ENCODE data around the gene LAIR2. TPM values are rescaled to one million over a fixed set of nuclear protein-coding genes. Genes with fewer than 3 reads are reported as not detected.

The LAIR2 gene
- total and polyA plus RNA-seq, 10 of the 15 experiments (the other 5 are each of a cell fraction or from before 2014, with no cell fraction given): not detected

- TF ChIP-seq ZNF384 (IDR thresholded peaks at IDR 0.05; ENCODE audit: borderline replicate concordance, low read depth, low read length): no peak
These were observed 46.2 kb downstream of the LAIR2 start (continued) for GRCh38 chr19:54548806-54549205.

GRCh38 chr19:54549224-54549623, 46.6 kb downstream of the LAIR2 start:
- WGBS (ENCODE audit: insufficient coverage, insufficient replicate concordance, low lambda C conversion rate, missing lambda C conversion rate): 68% methylated on average over 14 of the region's 14 CpGs
- H2AFZ ChIP-seq (ENCODE audit: control insufficient read depth, low read depth, low read length): no peak overlapping the region
- SMC1A ChIA-PET (ENCODE audit: uncharacterized antibody, unreplicated experiment): no interaction called here
- no peaks in the 10 kb centered on the region for H3K79me2 ChIP-seq (ENCODE audit: control insufficient read depth, insufficient read depth, low read length)
- no peak overlapping the region for H3K27ac ChIP-seq (ENCODE audit: control insufficient read depth, insufficient read depth)
- RAD21 ChIA-PET (ENCODE audit: unreplicated experiment): no interaction called here
- no peak for DNase-seq (ENCODE audit: low read depth, low spot score)
- no peaks in the 10 kb centered on the region for H3K27me3 ChIP-seq (replicated peaks in 1 of 2; ENCODE audit: control insufficient read depth in 2 of 2, insufficient read depth in 2 of 2, low read length in 1 of 2)
- no peak overlapping the region for H3K4me3 ChIP-seq
- in situ Hi-C loops (cut with MboI): no loop called here
- no peaks in the 10 kb centered on the region for H4K20me1 ChIP-seq (ENCODE audit: control insufficient read depth, insufficient read depth)
- BruUV-seq (replicated peaks): no TSS peak
- no peak for FAIRE-seq
- intact Hi-C loops (cut with micrococcal nuclease; ENCODE audit: unreplicated experiment): no loop called here
- H3K4me1 ChIP-seq (ENCODE audit: control insufficient read depth, insufficient read depth, low read length): peaks cover 20% of the 10 kb centered on the region
- no peak for ATAC-seq
- no peaks in the 10 kb centered on the region for H3K36me3 ChIP-seq (ENCODE audit: control insufficient read depth in 2 of 2, insufficient read depth in 2 of 2, low read length in 1 of 2)
- POLR2A ChIA-PET: no interaction called here
- CTCF ChIA-PET: no interaction called here
- no peak overlapping the region for H3K4me2 ChIP-seq (ENCODE audit: control insufficient read depth, insufficient read depth)
- H3K9me3 ChIP-seq (replicated peaks; ENCODE audit: control insufficient read depth, insufficient read depth, low read length): no peaks in the 10 kb centered on the region
- H3K9ac ChIP-seq (ENCODE audit: control insufficient read depth, insufficient read depth, low read length): no peak overlapping the region
- TF ChIP-seq YY1 (IDR thresholded peaks at IDR 0.05; ENCODE audit: low read depth, low read length): no peak
- no peak for TF ChIP-seq ZNF687 (IDR thresholded peaks at IDR 0.05)
- TF ChIP-seq CEBPB (IDR thresholded peaks at IDR 0.05; ENCODE audit: borderline replicate concordance in 1 of 2, low read depth in 2 of 2, low read length in 2 of 2): no peak
- no peak for TF ChIP-seq ZNF207 (IDR thresholded peaks at IDR 0.05; ENCODE audit: borderline replicate concordance)
- no peak for TF ChIP-seq TCF3 (IDR thresholded peaks at IDR 0.05; ENCODE audit: borderline replicate concordance, insufficient read depth, low read depth, low read length)
- TF ChIP-seq SUZ12 (IDR thresholded peaks at IDR 0.05; ENCODE audit: unreplicated experiment): no peak
- TF ChIP-seq FOS (IDR thresholded peaks at IDR 0.05; ENCODE audit: borderline replicate concordance, extremely low read depth, insufficient read length): no peak
- TF ChIP-seq ZBTB11 (CRISPR knock-in tag; IDR thresholded peaks at IDR 0.05): no peak
- no peak for TF ChIP-seq CHD1 (IDR thresholded peaks at IDR 0.05; ENCODE audit: low read depth, low read length)
- no peak for TF ChIP-seq KLF5 (IDR thresholded peaks at IDR 0.05; ENCODE audit: partially characterized antibody)
- no peak for TF ChIP-seq FOXK2 (IDR thresholded peaks at IDR 0.05)
- TF ChIP-seq IKZF1 (conservative IDR thresholded peaks at IDR 0.05): no peak
- TF ChIP-seq E4F1 (IDR thresholded peaks at IDR 0.05; ENCODE audit: borderline replicate concordance, partially characterized antibody): no peak
